Caco-2 (cell line): ENCODE results near the gene NMB. TPM values are rescaled to one million over a fixed set of nuclear protein-coding genes. Genes with fewer than 3 reads are reported as not detected.

ENCODE experiments used
- BruUV-seq: library from RNA; stranded (reverse); fragments of 400-500 nt; replicated peaks from 2 replicates; lab custom pipeline; 2021; lab: Mats Ljungman, UMichigan
- CTCF ChIA-PET: fragments of 300-600 bp; sonication (Branson Sonifier 250); formaldehyde crosslinking; loops from one replicate; lab custom pipeline; 2022; ENCODE audit warnings: antibody characterized with exemption; lab: Charles Lee
- POLR2A ChIA-PET: fragments of 300-600 bp; sonication (Branson Sonifier 250); formaldehyde crosslinking; loops from one replicate; lab custom pipeline; 2022; ENCODE audit warnings: antibody characterized with exemption; lab: Charles Lee
- DNase-seq, 2 experiments: peaks; one replicate each; pipeline versions ENCODE4 v3.0.0 to v3.0.0-alpha.2; 2020 to 2022
- H3K27me3 ChIP-seq: replicated peaks from 2 replicates; pipeline ENCODE4 v1.6.0; 2011; ENCODE audit warnings: low read length; ENCODE audit not compliant: control insufficient read depth, insufficient read depth
- H3K36me3 ChIP-seq: 2 replicates; pipeline ENCODE4 v1.5.1; 2011; ENCODE audit warnings: low read length; ENCODE audit not compliant: control insufficient read depth, insufficient read depth
- H3K4me1 ChIP-seq: fragments of 250-450 bp; sonication (Bioruptor Pico); 2 replicates; pipeline ENCODE4 v1.5.1; 2020; ENCODE audit warnings: mild to moderate bottlenecking
- H3K4me3 ChIP-seq: 2 replicates; pipeline ENCODE4 v1.5.1; 2011; ENCODE audit warnings: low read depth, mild to moderate bottlenecking, control low read depth, low read length
- H3K9me3 ChIP-seq: fragments of 250-450 bp; sonication (Bioruptor Pico); 2 replicates; pipeline ENCODE4 v1.5.1; 2020; ENCODE audit warnings: mild to moderate bottlenecking, moderate library complexity
- H3K27ac Mint-ChIP-seq: one replicate; pipeline ENCODE4 v1.8.0; 2022; ENCODE audit warnings: mixed read lengths; ENCODE audit not compliant: unreplicated experiment
- H3K27me3 Mint-ChIP-seq: one replicate; pipeline ENCODE4 v1.8.0; 2022; ENCODE audit warnings: mixed read lengths; ENCODE audit not compliant: insufficient read depth, unreplicated experiment
- H3K36me3 Mint-ChIP-seq: one replicate; pipeline ENCODE4 v1.8.0; 2022; ENCODE audit warnings: mild to moderate bottlenecking, mixed read lengths; ENCODE audit not compliant: insufficient read depth, unreplicated experiment
- H3K4me1 Mint-ChIP-seq: one replicate; pipeline ENCODE4 v1.8.0; 2022; ENCODE audit warnings: low read depth, mixed read lengths; ENCODE audit not compliant: unreplicated experiment
- H3K4me3 Mint-ChIP-seq: one replicate; pipeline ENCODE4 v1.8.0; 2022; ENCODE audit warnings: mild to moderate bottlenecking, moderate library complexity, mixed read lengths; ENCODE audit not compliant: unreplicated experiment
- H3K9me3 Mint-ChIP-seq: one replicate; pipeline ENCODE4 v1.8.0; 2022; ENCODE audit warnings: mixed read lengths; ENCODE audit not compliant: unreplicated experiment
- intact Hi-C: fragments of 100-400 bp; cut with micrococcal nuclease; formaldehyde crosslinking; loops from one replicate; pipeline ENCODE4 v1.10.0; 2022; ENCODE audit not compliant: unreplicated experiment
- total RNA-seq: library from RNA; stranded (reverse); gene quantifications from 2 replicates; pipeline ENCODE4 v1.2.3, GENCODE V29; 2022
- TF ChIP-seq, protein P1 (sequence below), 2 experiments: fragments of 200-600 bp in 1 of 2; IDR thresholded peaks; 1 replicate in 1 of 2; 2 replicates in 1 of 2; pipeline versions ENCODE4 v1.5.1 to v1.8.0; 2011 to 2022; ENCODE audit warnings: antibody characterized with exemption in 1 of 2, control low read depth in 1 of 2, inconsistent platforms in 1 of 2, low read depth in 1 of 2, low read length in 1 of 2, mild to moderate bottlenecking in 1 of 2, moderate library complexity in 1 of 2; ENCODE audit not compliant: insufficient read depth in 1 of 2, severe bottlenecking in 1 of 2, unreplicated experiment in 1 of 2

Gene NMB
- total RNA-seq, 1 experiment from 2014 or later: 8.6 TPM

DNA sequence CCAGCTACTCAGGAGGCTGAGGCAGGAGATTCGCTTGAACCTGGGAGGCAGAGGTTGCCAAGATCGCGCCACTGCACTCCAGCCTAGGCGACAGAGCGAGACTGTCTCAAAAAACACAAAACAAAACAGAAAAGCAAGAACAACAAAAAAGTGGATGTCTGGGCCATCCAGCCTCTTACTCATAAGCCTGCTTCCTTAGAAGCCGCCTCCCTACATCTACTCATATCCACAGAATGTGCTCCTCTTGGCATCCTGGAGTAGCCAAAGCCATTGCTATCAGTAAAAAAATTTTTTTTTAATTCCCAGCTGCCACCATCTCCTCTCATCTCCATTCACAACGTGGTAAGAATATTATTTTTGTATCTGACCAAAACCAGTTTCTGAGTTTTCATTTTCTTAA lies 46.4 kb downstream of the NMB start:
- intact Hi-C loops: no loop called here
- H3K4me3 ChIP-seq: no peak overlapping the region
- peaks cover 7% of the 10 kb centered on the region for H3K36me3 Mint-ChIP-seq
- H3K27me3 Mint-ChIP-seq: no peaks in the 10 kb centered on the region
- H3K9me3 Mint-ChIP-seq: no peaks in the 10 kb centered on the region
- H3K36me3 ChIP-seq: 0 out of 2 replicates have a peak, but pooled peaks cover 1% of the 10 kb centered on the region
- no peaks in the 10 kb centered on the region for H3K27me3 ChIP-seq
- H3K4me1 Mint-ChIP-seq: peaks cover 24% of the 10 kb centered on the region
- no peak overlapping the region for H3K27ac Mint-ChIP-seq
- no peak overlapping the region for H3K4me3 Mint-ChIP-seq
- POLR2A ChIA-PET: no interaction called here
- no TSS peak for BruUV-seq
- TF ChIP-seq, protein P1, sequence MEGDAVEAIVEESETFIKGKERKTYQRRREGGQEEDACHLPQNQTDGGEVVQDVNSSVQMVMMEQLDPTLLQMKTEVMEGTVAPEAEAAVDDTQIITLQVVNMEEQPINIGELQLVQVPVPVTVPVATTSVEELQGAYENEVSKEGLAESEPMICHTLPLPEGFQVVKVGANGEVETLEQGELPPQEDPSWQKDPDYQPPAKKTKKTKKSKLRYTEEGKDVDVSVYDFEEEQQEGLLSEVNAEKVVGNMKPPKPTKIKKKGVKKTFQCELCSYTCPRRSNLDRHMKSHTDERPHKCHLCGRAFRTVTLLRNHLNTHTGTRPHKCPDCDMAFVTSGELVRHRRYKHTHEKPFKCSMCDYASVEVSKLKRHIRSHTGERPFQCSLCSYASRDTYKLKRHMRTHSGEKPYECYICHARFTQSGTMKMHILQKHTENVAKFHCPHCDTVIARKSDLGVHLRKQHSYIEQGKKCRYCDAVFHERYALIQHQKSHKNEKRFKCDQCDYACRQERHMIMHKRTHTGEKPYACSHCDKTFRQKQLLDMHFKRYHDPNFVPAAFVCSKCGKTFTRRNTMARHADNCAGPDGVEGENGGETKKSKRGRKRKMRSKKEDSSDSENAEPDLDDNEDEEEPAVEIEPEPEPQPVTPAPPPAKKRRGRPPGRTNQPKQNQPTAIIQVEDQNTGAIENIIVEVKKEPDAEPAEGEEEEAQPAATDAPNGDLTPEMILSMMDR (IDR thresholded peaks at IDR 0.05; ENCODE audit: insufficient read depth in 1 of 2, low read depth in 1 of 2, low read length in 1 of 2, severe bottlenecking in 1 of 2, unreplicated experiment in 1 of 2): no peak
- no peak for DNase-seq
- CTCF ChIA-PET: no interaction called here
- no peaks in the 10 kb centered on the region for H3K9me3 ChIP-seq
- peaks cover 14% of the 10 kb centered on the region for H3K4me1 ChIP-seq

DNA sequence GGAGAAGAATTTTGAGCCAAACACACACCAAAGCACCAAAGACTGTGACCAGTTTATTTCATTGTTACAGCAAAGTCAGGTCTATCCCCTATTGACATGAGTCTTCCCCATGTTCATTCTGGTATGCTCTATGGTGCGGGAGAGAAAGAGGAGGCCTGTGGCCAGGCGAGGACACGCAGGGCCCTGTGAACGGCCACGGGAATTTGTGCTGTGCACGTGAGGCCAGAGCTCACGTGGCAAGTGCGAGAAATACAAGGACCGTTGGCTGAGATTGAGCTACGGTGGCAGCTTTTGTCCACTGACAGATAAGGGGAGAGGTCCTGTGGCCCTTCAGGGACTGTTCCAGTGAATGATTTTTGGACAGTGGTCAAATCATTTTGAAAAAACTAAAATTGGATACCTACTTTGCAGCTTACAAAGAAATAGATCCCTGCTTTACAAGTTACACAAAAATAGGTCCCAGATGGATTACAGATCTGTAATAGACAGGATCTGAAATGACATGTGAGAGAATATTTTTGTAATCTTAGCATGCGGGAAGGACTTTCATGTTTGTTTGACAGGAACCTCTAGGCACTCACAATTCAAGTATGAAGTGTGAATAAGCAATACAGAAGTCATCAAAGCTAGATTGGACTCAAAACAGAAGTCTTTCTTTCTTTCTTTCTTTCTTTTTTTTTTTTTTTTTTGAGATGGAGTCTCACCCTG lies 48.0 kb downstream of the NMB start:
- H3K36me3 Mint-ChIP-seq: peaks cover 9% of the 10 kb centered on the region
- H3K27ac Mint-ChIP-seq: no peak overlapping the region
- ChIA-PET CTCF (no interaction called here), POLR2A (interaction anchor here (0.6 kb wide), 1 partner anchor 22 kb away, joined by 4 read pairs; no protein-coding TSS in a partner anchor)
- H3K4me1 ChIP-seq: peaks cover 31% of the 10 kb centered on the region
- no peaks in the 10 kb centered on the region for H3K9me3 ChIP-seq
- H3K36me3 ChIP-seq: peaks cover 4% of the 10 kb centered on the region
- H3K4me1 Mint-ChIP-seq: peaks cover 40% of the 10 kb centered on the region
- H3K4me3 Mint-ChIP-seq: no peak overlapping the region
- H3K27me3 ChIP-seq: no peaks in the 10 kb centered on the region
- no peak overlapping the region for H3K4me3 ChIP-seq
- DNase-seq: no peak
- H3K9me3 Mint-ChIP-seq: no peaks in the 10 kb centered on the region
- no TSS peak for BruUV-seq
- TF ChIP-seq, protein P1 (IDR thresholded peaks at IDR 0.05; ENCODE audit: insufficient read depth in 1 of 2, low read depth in 1 of 2, low read length in 1 of 2, severe bottlenecking in 1 of 2, unreplicated experiment in 1 of 2): no peak
- intact Hi-C loops: loop anchor here (10.0 kb wide), 1 partner anchor 105 kb away; the partner anchor contains the start of gene SEC11A
- no peaks in the 10 kb centered on the region for H3K27me3 Mint-ChIP-seq

DNA sequence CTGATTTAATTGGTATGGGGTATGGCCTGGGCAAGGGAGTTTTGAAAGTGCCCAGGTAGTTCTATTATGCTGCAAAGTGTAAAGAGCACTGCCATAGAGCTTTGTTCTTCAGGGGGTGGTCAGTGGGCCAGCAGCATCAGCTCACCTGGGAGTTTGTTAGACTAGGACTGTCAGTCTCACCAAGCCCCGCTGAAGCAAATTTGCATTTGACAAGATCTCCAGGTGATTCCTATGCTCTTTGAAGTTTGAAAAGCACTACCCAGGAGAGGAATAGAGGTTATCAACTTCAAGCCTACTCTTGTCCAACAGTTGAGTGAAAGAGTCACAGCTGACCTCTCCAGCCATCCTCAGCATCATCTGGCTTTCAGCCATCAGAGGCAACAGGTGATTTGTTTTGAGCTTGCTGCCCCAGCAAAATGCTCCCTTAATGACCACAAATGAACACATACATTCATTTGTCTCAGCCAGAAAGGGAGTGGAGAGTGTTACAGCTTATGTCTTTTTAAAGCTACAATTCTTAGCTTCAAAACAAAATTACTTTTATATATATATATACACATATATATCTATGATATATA lies 49.2 kb downstream of the NMB start:
- Mint-ChIP-seq H3K27ac (no peak overlapping the region), H3K4me1 (peaks cover 41% of the 10 kb centered on the region), H3K36me3 (peaks cover 17% of the 10 kb centered on the region), H3K9me3 (no peaks in the 10 kb centered on the region), H3K4me3 (no peak overlapping the region), H3K27me3 (no peaks in the 10 kb centered on the region)
- no peak overlapping the region for H3K4me3 ChIP-seq
- H3K4me1 ChIP-seq: peaks cover 31% of the 10 kb centered on the region
- H3K36me3 ChIP-seq: peaks cover 4% of the 10 kb centered on the region
- no peak for DNase-seq
- BruUV-seq: no TSS peak
- TF ChIP-seq, protein P1 (IDR thresholded peaks at IDR 0.05; ENCODE audit: insufficient read depth in 1 of 2, low read depth in 1 of 2, low read length in 1 of 2, severe bottlenecking in 1 of 2, unreplicated experiment in 1 of 2): no peak
- ChIA-PET CTCF (no interaction called here), POLR2A (no interaction called here)
- intact Hi-C loops: loop anchor here (10.0 kb wide), 1 partner anchor 106 kb away; the partner anchor contains the start of gene SEC11A
- H3K9me3 ChIP-seq: no peaks in the 10 kb centered on the region
- no peaks in the 10 kb centered on the region for H3K27me3 ChIP-seq
